Measurements from ENCODE around the gene SMARCD1.

GRCh38 chr12:50041962-50042361, 43.2 kb upstream of the SMARCD1 start:
- TF ChIP-seq TAF1 (IDR thresholded peaks at IDR 0.05; ENCODE audit: borderline replicate concordance, insufficient read depth, low read length), result no peak
- no peak for TF ChIP-seq REST (IDR thresholded peaks at IDR 0.05; ENCODE audit: insufficient read depth in 1 of 2, low read depth in 2 of 2, low read length in 2 of 2)

Data from PFSK-1 (cell line).